A204.1 (cell line): ENCODE measurements around the gene HIC2.
"Not testable (repeated sequence)": the region's sequence is repeated elsewhere in the genome, so short reads cannot be mapped to it uniquely, and the experiment has no call there.

ENCODE experiments used
- FAIRE-seq: peaks from 2 replicates; lab custom pipeline; 2012; peaks lifted over from hg19 to GRCh38; lab: Jason Lieb, UNC

Gene HIC2, protein sequence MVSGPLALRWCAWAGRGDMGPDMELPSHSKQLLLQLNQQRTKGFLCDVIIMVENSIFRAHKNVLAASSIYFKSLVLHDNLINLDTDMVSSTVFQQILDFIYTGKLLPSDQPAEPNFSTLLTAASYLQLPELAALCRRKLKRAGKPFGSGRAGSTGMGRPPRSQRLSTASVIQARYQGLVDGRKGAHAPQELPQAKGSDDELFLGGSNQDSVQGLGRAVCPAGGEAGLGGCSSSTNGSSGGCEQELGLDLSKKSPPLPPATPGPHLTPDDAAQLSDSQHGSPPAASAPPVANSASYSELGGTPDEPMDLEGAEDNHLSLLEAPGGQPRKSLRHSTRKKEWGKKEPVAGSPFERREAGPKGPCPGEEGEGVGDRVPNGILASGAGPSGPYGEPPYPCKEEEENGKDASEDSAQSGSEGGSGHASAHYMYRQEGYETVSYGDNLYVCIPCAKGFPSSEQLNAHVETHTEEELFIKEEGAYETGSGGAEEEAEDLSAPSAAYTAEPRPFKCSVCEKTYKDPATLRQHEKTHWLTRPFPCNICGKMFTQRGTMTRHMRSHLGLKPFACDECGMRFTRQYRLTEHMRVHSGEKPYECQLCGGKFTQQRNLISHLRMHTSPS

DNA sequence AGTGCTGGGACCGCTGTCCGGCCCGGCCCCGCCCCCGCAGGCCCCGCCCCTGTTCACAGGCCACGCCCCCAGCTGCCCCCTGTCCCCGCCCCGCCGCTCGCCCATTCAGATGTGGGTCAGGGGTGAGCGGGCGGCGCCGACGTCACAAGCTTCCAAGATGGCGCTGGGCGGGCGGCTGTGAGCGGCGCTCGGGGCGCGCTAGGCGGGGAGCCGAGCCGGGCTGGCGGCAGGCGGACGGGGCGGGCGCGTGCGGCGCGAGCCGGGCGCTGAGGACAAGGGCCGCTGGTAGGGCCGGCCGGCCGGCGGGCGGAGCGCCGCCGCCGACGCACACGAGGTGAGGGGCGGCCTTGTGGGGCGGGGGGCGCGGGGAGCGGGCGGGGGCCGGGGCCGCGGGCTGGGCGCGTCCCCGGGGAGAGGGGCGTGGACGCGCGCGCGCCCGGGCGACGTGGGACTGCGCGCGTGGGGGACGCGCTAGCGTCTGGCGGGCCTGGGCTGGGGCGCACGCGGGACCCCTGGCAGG, at the start of gene HIC2:
HIC2 (plus strand) TSS at position 145 of the 520 bp plus-strand sequence. CDS start 25,461 bp downstream, outside the sequence.
- not testable (repeated sequence) for FAIRE-seq

DNA sequence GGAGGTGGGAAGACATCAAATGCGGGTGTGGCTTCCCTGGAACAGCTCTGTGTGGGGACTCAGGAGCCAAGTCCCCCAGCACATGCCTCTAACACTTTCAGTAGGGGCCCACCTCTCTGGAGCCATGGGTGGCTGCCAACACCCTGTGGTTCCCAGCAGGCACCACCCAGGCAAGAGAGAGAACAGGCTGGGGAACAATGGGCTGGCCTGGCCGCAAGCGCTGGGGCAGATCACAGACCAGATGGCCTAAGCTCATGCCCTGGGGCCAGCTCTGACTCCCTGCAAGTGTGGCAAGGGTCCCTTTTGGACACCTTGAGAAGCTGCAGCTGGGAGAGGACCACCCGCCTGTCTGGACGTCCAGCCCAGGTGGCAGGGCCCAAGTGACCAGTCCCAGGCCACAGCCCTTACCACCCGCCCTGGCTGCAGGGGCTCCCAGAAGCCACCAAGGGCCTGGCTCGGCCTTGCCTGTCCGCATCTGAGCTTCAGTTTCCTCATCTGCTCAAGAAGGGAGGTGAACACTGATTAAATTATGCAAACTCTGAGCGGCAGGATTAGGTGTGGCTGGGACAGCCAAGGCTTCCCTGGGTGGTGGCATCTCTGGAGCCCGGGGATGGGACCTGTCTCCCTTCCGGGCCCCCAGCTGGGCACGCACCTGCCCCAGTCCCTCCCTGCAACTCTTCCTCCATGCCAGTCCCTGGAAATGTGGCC, 48.4 kb upstream of the HIC2 start:
- not testable (repeated sequence) for FAIRE-seq

GRCh38 chr22:21375880-21376279, 41.3 kb upstream of the HIC2 start:
- not testable (repeated sequence) for FAIRE-seq

GRCh38 chr22:21383701-21384467, 33.3 kb upstream of the HIC2 start, which contains the start of gene RIMBP3B:
Gene RIMBP3B (plus strand): TSS chr22:21383751. CDS start chr22:21383859, 108 bp downstream.
- FAIRE-seq = not testable (repeated sequence)

DNA sequence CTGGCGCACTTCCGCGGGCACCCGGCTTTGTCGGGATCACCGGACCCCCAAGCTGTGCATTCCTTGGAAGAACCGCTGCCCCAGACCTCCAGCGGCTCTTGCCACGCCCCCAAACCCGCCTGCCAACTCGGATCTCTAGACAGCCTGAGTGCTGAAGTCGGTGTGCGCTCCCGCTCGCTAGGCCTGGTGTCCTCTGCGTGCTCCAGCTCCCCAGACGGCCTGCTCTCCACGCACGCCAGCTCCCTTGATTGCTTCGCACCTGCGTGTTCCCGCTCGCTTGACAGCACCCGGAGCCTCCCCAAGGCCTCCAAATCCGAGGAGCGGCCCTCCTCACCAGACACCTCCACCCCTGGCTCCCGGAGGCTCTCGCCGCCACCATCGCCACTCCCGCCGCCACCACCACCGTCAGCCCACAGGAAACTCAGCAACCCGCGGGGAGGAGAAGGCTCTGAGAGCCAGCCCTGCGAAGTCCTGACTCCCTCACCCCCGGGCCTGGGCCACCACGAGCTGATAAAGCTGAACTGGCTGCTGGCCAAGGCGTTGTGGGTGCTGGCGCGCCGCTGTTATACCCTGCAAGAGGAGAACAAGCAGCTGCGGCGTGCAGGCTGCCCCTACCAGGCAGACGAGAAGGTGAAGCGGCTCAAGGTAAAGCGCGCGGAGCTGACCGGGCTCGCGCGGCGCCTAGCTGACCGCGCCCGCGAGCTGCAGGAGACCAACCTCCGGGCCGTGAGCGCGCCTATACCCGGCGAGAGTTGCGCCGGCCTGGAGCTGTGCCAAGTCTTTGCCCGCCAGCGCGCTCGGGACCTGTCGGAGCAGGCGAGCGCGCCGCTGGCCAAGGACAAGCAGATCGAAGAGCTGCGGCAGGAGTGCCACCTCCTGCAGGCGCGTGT, 32.5 kb upstream of the HIC2 start:
- FAIRE-seq = not testable (repeated sequence)

DNA sequence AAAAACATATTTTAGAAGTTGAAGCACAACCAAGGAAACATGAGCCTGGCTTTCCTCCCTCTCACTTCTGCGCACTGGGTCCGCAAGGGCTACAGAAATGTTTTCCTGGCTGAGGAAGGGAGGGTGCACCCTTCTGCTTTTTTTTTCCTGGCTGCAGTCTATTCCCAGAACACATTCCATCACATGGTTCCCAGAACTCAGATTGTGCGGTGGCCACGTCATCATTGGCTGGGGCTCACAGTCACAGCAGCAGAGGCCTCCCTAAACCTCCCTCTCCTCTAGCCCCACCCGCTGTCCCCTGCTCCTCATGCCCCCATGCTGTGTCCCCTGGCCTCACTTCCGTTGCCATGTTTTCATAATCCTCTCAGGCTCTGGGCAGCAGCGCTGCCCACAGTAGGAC, 27.7 kb upstream of the HIC2 start:
- FAIRE-seq = not testable (repeated sequence)

GRCh38 chr22:21390013-21390412, 27.2 kb upstream of the HIC2 start:
- not testable (repeated sequence) for FAIRE-seq

DNA sequence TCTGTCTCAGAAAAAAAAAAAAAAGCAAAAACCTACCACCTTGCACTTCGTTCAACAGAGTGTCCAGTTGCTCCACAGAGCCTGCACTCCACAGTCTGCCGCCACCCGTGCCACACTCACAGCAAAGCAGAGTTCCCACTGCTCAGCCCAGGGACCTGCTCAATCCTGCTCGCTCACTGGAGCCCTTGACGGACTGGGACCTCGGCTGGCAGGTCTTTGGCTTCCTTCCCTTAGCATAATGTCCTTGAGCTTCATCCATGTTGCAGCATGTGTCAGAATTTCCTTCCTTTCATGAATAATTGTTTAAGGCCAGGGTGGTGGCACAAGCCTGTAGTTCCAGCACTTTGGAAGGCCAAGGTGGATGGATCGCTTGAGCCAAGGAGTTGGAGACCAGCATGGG, 22.6 kb upstream of the HIC2 start:
- not testable (repeated sequence) for FAIRE-seq

DNA sequence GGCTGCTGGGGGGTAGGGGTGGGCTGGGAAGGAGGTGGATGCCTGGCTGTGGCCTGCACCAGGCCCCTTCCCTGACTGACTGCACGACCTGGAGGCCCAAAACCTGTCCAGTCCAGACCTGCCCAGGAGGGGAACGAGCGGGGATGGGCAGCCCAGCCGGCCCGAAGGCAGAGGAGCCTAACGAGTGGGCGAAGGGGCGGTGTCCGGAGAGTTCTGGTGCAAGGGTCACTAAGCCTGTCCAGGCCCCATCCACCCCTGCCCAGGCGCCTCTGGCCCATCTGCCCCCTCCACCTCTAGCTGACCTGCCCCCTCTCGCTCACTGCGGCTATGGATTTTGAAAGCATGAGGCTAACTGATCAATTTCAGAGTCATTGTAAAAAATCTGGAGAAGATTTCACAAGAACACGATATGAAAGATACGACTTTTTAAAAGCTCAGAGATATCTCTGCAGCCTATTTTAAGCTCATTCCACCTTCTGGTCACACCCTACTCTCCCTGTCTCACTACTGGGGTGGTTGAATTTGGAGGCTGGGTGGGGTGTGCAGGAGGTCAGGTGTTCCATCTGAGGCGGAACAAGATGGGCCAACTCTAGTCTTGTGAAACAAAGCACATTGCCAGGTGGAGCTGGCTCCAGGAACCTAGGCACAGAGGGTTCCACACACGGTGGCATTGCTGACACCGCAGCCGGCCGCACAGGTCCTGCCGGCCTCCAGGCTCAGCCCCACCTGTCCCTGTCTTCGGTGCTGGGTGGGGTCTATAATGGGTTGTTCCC, 15.8 kb upstream of the HIC2 start:
- FAIRE-seq = not testable (repeated sequence)

- not testable (repeated sequence) for FAIRE-seq
Observed at GRCh38 chr22:21402763-21403314, 14.3 kb upstream of the HIC2 start.

- not testable (repeated sequence) for FAIRE-seq
Observed at GRCh38 chr22:21407139-21407538, 10.0 kb upstream of the HIC2 start.

- not testable (repeated sequence) for FAIRE-seq
Observed at GRCh38 chr22:21407792-21408191, 9.4 kb upstream of the HIC2 start.

DNA sequence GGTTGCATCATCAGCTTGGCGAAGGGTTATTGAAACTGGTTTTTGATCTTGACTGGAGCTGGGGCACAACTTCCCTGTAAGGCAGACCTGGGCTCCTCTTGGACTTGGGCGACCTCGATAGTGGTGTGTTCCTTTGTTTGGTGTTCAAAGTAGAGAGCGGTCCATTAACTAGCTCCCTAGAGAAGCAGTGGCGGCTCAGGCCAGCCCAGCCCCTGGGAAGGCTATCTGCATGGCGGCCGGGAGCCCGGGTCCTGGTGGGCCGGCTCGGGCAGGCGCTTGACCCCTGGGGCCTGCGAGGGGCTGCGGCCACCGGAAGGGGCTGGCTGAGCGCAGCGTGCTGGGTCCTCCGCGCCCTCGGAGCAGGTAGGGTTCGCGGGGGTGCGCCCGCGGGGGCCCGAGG, 796 bp upstream of the HIC2 start:
- FAIRE-seq = not testable (repeated sequence)

DNA sequence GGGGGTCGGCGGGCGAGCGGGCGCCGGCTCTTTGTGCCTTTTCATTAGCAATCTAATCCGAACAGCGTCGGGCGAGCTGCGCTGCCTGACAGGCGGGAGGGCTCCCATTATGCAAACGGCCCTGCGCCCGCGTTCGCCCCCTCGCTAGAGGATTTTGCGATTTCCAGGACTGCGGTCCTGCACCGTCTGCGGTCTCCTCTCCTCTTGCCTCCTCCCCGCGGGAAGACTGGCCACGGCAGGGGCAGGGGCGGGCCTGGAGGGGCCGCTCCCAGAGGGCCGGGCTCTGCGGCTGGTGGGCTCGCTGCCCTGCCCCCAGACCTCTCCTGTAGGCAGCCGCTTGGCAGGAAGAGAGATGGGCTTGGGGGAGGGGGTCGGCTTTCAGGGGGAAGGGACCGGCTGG, 682 bp downstream of the HIC2 start:
- FAIRE-seq = not testable (repeated sequence)

- not testable (repeated sequence) for FAIRE-seq
Observed at GRCh38 chr22:21418974-21419638, 1.9 kb downstream of the HIC2 start.

DNA sequence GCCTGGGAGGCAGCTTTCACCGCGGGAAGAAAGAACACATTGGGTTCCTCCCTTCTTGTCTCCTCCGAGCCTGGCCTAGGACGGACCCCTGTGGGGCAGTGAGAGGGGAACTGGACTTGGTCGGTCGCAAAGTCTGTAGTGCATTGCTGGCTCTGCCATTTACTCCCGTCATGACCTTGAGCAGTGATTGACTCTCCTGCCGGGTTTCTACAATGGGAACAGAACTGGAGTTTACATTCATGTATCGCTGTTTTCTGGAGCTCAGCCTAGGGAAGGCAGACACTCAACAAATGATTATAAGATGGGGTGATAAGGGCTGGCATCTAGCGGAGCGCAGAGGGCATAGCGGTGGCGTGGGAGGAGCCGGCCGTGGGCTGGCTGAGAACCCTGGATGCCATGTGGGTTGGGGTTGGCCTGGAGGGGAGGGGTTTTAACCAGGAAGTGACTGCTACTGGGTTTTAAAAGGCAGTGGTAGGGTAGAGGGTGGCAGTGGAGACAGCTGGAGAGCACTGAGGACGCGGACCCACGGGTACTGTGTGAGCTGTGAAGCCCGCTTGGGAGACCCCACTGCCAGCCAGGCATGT, 3.1 kb downstream of the HIC2 start:
- not testable (repeated sequence) for FAIRE-seq

- not testable (repeated sequence) for FAIRE-seq
Observed at GRCh38 chr22:21424084-21424709, 7.0 kb downstream of the HIC2 start.
